ENCODE measurements around the gene GALNTL6.

Gene GALNTL6

DNA sequence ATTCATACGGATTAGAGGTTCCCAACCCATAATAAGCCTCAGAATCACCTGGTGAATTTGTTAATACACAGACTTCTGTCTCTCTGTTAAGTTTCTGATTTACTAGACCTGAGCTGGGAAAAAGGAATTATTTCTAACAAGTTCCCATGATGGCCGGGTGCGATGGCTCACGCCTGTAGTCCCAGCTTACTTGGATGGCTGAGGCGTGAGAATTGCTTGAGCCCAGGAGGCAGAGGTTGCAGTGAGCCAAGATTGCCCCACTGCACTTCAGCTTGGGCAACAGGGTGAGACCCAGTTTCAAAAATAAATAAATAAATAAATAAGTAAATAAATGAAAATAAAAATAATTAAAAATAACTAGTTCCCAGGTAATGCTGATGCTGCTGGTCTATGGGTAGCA is 412.3 kb downstream of the GALNTL6 start:
- no peak for DNase-seq (ENCODE audit: low read depth)

DNA sequence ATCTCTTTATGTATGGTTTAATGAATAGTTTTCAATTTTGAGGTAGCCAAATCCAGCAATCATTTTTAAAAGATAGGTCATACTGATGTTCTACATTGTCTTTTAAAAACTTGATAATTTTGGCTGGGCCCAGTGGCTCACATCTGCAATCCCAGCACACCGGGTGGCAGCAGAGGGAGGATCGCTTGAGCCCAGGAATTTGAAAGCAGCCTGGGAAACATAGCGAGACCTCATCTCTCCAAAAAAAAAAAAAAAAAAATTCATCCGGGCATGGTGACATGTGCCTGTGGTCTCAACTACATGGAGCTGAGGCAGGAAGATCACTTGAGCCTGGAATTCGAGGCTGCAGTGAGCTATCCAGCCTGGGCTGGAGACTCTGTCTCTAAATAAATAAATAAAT is 419.8 kb downstream of the GALNTL6 start:
- no peak for DNase-seq (ENCODE audit: low read depth)

- DNase-seq (ENCODE audit: low read depth), result no peak
These were observed 430.3 kb downstream of the GALNTL6 start for GRCh38 chr4:172243551-172243950.

- DNase-seq (ENCODE audit: low read depth), result no peak
These were observed 432.3 kb downstream of the GALNTL6 start for GRCh38 chr4:172245516-172245915.

- DNase-seq (ENCODE audit: low read depth), result no peak
These were observed 440.2 kb downstream of the GALNTL6 start for GRCh38 chr4:172253409-172253808.

- DNase-seq (ENCODE audit: low read depth), result no peak
These were observed 443.6 kb downstream of the GALNTL6 start for GRCh38 chr4:172256820-172257219.

- no peak for DNase-seq (ENCODE audit: low read depth)
These were observed 457.2 kb downstream of the GALNTL6 start for GRCh38 chr4:172270397-172270796.

GRCh38 chr4:172287117-172287516 is 473.9 kb downstream of the GALNTL6 start:
- DNase-seq (ENCODE audit: low read depth), result no peak

DNA sequence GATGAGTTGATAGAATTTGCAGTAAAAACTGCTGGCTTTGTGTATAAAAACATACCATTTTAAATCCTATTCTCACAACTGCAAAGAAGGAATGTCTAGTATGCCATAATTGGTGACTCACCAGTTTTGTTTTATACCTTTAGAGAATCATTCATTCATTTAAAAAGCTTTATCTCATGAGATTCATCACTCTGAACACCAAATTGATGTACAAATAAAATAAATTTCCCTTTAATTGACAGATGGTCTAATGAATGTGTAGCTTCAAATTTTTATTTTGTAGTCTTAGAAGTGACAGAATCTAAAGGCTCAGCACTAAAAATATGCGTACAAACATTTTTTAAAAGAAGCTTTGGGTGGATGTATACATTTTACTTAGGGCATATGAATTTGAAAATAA is 492.5 kb downstream of the GALNTL6 start:
- DNase-seq (ENCODE audit: low read depth), result no peak

GRCh38 chr4:172308078-172308477 is 494.9 kb downstream of the GALNTL6 start:
- DNase-seq (ENCODE audit: low read depth), result no peak

DNA sequence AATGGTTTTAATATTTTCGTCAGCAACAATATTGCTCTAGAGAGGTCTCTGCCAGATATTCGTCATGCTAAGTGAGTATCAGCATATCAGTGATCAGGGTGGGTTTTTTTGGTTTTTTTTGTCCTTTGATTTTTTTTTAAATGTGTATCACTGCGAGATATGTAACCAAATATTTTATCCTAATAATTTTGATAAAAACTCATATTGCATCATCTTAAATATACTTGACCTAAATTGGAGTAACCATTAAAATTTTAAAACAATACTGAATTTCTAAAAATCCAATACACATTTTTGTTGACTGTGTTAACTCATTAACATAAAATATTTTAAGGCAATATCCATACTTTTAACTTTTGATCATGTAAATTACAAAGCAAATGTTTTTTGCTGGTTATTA is 498.5 kb downstream of the GALNTL6 start:
- DNase-seq (ENCODE audit: low read depth), result no peak

DNA sequence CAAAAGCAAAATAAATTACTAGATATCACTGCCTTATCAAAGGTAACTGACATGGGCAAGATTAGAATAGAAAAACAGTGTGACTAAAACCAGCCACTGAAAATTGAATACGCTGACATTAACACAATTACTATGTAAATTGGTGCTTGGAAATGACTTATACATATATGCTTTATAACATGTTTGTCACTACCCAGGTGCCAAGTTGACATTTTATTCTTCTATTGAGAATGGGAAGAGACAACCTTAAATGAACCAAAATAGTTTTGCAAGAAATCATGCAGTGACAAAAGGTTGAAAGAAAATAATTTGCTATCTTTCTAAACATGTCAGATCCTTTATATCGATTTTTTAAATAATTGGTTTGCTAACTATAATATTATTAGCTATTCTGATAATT is 510.1 kb downstream of the GALNTL6 start:
- no peak for DNase-seq (ENCODE audit: low read depth)

GRCh38 chr4:172344308-172344938 is 531.2 kb downstream of the GALNTL6 start:
- DNase-seq (ENCODE audit: low read depth), result no peak

- no peak for DNase-seq (ENCODE audit: low read depth)
These were observed 535.2 kb downstream of the GALNTL6 start for GRCh38 chr4:172348426-172348825.

- no peak for DNase-seq (ENCODE audit: low read depth)
These were observed 539.2 kb downstream of the GALNTL6 start for GRCh38 chr4:172352356-172352755.

GRCh38 chr4:172356016-172356415 is 542.8 kb downstream of the GALNTL6 start:
- no peak for DNase-seq (ENCODE audit: low read depth)

DNA sequence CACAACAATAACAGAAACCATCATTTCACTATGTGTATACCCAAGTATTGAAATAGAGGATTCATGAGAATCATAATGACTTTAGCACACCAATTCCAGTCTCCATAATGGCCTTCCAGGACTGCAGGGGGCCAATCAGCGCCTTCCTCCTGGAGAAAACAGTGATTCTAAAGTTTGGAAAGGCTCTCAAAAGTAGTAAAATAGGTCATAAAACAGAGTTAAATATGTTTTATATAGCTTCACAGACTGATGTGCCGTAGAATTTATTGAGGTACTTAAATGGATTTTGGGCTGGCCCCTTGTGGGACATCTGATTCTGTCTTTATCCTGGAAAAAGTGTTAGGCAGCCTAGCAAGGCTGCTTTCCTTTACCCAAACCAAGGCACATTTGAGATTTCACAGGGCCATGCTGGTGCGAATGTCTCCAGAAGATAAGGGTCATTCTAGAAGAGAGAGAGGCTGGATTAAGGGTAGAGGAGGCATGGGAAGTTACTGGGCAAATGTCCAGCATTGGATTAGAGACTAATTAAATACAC is 543.9 kb downstream of the GALNTL6 start:
- no peak for DNase-seq (ENCODE audit: low read depth)

DNA sequence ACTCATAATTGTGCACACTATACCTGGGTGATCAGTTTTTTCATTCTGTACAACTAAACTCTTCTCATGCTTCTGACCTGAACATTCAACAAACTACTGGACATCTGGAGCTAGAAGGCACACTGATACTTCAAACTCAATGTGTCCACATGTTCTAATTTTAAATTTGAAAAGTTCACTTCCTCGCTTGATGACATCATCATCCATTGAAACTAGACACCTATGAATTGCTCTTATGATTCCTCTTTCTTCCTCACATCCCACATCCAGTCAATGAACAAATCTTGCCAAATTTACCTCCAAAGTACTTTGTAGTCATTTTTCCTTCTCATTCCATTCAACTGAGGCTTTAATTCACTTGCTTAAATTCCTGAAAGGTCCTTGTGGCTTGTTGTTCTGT is 549.4 kb downstream of the GALNTL6 start:
- DNase-seq (ENCODE audit: low read depth), result no peak

- no peak for DNase-seq (ENCODE audit: low read depth)
These were observed 556.3 kb downstream of the GALNTL6 start for GRCh38 chr4:172369471-172369959.

- no peak for DNase-seq (ENCODE audit: low read depth)
These were observed 564.4 kb downstream of the GALNTL6 start for GRCh38 chr4:172377486-172378140.

GRCh38 chr4:172379834-172380233 is 566.6 kb downstream of the GALNTL6 start:
- no peak for DNase-seq (ENCODE audit: low read depth)

GRCh38 chr4:172390331-172390730 is 577.1 kb downstream of the GALNTL6 start:
- no peak for DNase-seq (ENCODE audit: low read depth)

GRCh38 chr4:172392741-172393140 is 579.5 kb downstream of the GALNTL6 start:
- no peak for DNase-seq (ENCODE audit: low read depth)

GRCh38 chr4:172393220-172393619 is 580.0 kb downstream of the GALNTL6 start:
- no peak for DNase-seq (ENCODE audit: low read depth)

All from CMK (cell line).